GM19238 (cell line): ENCODE data around the gene APBA2.
"Not testable (repeated sequence)": the region's sequence is repeated elsewhere in the genome, so short reads cannot be mapped to it uniquely, and the experiment has no call there.

Experiments used
- DNase-seq: peaks from one replicate; pipeline ENCODE4 v3.0.0; 2011; ENCODE audit warnings: low spot score; ENCODE audit not compliant: insufficient read length

APBA2 gene

DNA sequence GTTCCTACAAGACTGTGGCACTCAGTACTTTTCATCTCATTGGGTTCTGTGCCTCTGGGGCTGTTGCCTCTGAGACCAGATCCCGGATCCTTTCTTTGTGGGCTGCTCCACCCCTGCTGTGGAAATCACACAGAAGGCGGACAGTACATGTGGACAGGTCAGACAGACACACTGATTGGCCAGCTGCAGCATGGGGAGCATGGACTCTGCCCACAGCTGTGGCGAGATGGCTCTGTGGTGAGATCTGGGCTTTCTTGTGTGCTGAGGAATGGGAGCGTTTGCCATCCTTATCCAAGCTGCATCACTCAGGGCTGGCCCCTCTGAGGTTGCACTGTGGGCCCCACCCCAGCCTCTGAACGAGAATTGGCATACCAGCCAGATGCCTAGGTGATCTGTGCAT lies 147.0 kb downstream of the APBA2 start:
- DNase-seq = no peak

DNA sequence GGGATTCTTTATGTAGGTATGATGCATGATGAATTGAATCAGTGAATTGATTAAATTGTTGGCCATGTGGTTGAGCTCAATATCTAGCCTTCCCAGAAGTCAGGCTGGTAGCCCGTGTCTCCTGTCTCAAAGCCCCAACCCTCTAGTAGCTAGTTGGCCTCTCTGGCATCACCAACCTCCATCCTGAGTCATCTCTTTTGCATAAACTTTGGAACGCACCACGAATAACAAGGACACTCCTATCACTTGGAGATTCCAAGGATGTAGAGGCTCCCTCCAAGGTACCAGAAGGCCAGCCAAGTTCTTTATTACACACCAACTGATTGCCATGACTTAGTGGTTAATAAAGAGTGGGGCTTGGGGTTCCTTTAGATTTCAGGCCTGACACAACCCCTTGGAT lies 148.4 kb downstream of the APBA2 start:
- no peak for DNase-seq

DNA sequence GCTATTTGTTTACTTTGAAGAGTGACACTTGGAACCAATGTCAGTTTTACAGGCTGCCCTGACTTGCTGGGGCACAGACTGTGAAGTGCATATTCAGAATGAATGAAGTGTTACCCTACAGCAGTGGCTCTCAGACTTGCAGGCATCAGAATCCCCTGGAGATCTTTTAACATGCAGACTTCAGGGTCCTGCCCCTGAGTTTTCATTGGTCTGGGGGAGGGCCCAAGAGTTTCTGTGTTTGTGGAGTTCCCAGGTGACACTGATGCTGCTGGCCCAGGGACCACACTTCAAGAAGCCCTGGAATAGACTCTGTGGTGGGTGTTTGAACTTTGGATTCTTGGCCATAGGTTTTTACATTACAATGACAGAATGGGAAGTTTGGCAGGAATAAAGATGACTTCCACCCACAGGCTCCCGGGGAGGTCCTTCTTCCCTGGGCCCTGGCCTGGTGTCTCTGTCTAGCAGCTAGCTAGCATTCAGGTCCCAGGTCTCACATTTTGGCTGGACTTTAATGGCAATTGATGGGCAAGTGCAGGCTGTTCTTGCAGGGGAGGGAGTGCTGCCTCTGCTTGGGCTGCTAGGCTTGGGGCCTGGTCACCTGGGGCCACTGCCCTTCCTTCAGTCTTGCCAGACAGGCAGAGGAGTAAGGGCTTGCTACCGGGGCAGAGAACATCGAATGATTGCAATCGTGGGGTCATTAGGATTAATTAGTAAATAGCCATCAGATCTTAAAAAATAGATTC lies 149.0 kb downstream of the APBA2 start:
- DNase-seq = no peak

- no peak for DNase-seq
Measured at GRCh38 chr15:29035336-29036285, 149.8 kb downstream of the APBA2 start.

DNA sequence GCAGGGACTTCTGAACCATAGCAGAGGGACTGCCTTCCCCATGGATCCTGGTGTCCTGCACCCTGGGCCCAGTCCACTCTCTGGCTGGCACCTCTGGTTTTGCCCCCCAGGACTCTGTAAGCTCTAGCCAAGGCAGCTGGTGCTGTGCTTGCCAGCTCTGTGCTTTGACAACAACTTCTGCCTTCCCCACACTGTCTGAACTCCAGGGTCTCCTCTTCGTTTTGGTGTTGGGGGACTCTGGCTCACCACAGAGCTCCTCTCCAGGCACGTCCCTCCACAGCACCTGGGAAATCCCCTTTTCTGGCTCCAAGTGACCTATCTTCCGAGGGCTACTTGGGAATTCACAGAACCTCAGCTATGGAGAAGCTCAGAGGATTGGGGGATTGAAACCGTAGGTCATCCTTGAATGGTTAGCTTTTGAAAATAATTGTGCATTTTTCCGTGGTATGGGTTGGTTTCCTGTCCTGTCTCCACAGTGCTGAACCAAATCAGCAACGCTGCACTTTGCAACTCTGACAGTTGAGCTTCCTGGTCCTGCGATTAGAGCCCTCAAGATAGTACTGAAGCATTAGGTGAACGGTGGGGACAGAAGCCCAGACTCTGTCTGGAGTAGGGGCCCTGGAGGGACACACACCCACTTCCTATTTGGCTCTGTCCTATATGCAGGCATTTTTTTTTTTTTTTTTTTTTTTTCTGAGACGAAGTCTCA lies 152.4 kb downstream of the APBA2 start:
- no peak for DNase-seq

DNA sequence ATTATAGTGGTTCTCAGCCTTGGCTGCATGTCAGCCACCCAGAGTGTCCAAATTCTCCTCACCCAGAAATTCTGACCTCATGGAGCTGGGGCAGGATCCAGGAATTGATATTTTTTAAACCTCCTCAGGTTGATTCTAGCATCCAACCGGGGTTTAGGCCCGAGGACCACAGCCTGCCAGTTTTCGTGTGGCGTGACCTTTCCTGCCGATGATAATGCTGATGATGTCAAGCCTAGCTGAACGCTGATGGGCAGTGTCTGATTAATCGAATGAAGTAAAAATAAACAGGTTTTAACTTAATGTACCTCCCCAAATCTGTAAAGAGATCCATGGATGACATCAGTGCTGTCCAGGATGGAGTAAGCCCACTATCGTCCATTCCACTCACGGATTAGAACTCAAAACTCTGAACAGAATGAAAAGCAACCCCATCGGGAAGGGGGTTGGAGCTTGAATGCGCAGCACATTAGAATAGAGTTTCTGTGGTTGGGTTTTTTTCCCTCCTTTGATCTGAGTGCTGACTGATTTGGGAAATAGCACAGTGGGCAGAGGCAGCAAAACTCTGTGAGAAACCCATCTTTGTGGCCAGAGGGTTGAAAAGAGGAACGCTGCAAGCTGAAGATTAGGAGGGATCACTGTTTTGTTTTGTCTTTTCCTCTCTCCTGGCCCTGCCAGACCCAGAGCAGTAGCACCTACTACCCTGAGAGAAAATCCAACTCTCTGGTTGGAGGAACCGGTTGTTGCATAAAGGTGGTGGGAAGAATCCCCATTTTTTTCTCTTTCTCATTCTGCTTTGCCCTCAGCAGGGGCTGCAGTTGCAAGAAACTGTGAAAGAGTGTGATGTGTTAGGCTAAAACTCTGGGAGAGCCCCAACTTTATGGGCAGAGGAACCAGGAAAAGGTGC lies 153.9 kb downstream of the APBA2 start:
- DNase-seq = no peak

- DNase-seq = no peak
Measured at GRCh38 chr15:29040370-29040751, 154.6 kb downstream of the APBA2 start.

DNA sequence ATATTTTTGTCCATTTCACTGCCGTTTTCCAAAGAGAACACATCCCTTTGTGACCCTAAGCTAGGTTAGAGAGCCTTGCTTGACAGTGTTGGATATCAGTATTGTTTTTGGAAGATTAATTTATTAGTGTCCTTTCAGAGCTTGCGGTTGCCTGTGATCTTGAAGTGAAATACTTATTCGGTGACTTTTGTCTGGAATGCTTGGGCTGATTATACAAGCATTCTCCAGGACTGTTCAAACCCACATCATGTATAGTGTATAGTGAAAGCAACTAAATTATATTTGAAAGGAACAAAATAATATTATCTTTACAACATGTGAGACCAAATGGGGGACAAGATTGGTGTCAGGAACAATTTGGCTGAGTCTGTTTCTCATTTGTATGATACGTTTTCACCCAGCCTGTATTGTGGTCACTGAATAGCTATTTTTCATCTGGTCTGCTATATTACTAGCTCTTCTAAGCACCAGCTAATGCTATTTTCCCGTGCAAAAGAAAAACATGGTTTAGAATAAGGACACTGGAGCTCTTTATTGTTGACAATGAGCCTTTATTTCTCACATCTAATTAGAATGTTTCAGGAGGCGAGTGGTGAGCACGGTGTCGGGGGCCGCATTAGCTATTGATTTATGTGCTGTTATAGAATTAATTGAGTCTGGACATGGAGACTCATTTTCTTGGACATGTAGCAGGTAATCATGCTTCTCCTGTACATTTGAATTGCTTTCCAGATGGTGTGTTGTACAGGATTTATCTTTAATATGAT lies 158.1 kb downstream of the APBA2 start:
- DNase-seq = no peak

DNA sequence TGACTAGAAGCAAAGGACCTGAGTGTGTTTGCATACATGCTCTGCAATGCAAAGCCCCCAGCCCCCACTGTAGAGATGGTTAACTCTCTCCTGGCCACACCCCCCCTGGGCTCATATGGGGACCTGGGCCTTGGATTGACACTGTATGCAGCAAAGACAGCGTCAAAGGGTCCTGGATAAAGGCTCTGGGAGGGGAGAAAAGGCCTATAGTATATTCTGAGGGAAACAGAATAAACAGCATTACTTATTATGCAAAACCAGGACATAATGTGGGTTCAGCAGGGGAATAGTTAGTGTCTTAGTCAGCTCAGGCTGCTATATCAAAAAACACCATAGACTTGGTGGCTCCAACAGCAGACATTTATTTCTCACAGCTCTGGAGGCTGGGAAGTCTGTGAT lies 158.7 kb downstream of the APBA2 start:
- DNase-seq = no peak

DNA sequence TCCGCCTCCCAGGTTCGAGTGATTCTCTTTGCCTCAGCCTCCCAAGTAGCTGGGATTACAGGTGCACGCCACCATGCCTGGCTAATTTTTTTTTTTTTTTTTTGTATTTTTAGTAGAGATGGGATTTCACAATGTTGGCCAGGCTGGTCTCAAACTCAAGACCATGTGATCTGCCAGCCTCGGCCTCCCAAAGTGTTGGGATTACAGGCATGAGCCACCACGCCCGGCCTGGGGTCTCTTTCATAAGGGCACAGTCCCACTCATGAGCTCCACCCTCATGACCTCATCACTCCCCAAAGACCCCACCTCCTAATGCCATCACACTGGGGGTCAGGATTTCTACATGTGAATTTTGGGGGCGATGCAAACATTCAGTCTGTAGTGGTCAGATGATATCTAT lies 159.4 kb downstream of the APBA2 start:
- not testable (repeated sequence) for DNase-seq

DNA sequence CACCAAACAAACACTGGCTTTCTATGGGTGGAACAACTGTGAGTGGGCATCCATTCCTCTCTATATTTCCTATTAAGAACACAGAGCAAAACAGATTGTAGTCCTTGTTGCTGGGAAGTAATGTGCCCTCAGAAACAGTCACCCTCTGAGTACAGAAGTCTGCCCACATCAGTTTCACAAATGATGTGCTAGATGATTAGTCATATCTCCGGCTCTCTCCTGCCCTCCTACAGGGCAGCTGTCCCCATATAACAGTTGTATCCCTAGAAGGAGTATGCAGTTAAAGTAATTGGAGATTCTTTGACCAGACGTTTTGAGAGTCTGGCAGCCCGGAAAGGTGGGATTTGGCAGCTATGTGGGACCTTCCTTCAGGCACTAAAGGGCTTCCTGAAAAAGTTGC lies 159.9 kb downstream of the APBA2 start:
- no peak for DNase-seq

GRCh38 chr15:29046281-29046810 lies 160.6 kb downstream of the APBA2 start:
- DNase-seq = no peak

GRCh38 chr15:29046977-29047376 lies 161.2 kb downstream of the APBA2 start:
- no peak for DNase-seq

DNA sequence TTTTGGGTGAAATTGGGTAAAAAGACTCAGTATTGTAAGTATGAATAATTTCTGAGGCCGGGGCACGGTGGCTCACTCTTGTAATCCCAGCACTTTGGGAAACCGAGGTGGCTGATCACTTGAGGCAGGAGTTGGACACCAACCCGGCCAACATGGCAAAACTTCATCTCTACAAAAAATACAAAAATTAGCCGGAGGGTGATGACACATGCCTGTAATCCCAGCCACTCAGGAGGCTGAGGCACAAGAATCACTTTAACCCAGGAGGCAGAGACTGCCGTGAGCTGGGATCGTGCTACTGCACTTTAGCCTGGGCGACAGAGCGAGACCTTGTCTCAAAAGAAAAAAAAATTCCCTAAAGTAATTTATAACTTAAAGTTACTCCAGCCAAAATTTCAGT lies 162.2 kb downstream of the APBA2 start:
- no peak for DNase-seq

- no peak for DNase-seq
Measured at GRCh38 chr15:29050870-29051269, 165.1 kb downstream of the APBA2 start.

- DNase-seq = no peak
Measured at GRCh38 chr15:29051422-29051821, 165.6 kb downstream of the APBA2 start.

DNA sequence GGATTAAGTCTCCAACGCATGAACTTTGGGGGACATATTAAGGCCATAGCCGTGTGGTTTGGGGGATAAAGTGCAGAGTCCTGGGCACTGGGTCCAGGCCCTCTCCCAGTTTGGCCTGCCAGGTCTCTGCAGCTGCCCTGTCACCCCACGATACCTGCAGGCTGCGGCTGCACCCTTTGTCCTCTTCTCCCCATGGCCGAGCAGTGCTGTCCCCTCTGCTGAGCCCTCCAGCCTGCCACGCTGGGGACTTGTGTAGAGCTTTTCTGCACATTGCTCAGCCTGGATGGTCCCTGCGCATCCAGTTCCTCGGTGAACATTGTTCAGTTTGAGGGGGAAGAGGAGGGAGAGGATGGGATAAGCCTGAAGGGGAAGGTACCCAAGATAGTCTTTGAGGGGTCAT lies 167.2 kb downstream of the APBA2 start:
- DNase-seq = no peak

GRCh38 chr15:29053661-29054131 lies 167.9 kb downstream of the APBA2 start:
- DNase-seq = no peak

- no peak for DNase-seq
Measured at GRCh38 chr15:29054171-29055045, 168.6 kb downstream of the APBA2 start.
